NCI-H345 treated with DMSO at 0.1 percent for 48 hours (cell line): Measurements from ENCODE around the gene IKZF1.

Source experiments
- DNase-seq: peaks from one replicate; lab custom pipeline; 2025; ENCODE audit not compliant: unreplicated experiment; lab: John Stamatoyannopoulos, UW

Gene IKZF1

GRCh38 chr7:50436133-50436806 is 131.8 kb downstream of the IKZF1 start:
- DNase-seq: no peak

- DNase-seq: no peak
Observed at GRCh38 chr7:50446542-50446960, 142.0 kb downstream of the IKZF1 start.

- no peak for DNase-seq
Observed at GRCh38 chr7:50448823-50449222, 144.3 kb downstream of the IKZF1 start.

GRCh38 chr7:50449501-50449880 is 145.0 kb downstream of the IKZF1 start:
- DNase-seq: no peak

GRCh38 chr7:50449881-50450589 is 145.5 kb downstream of the IKZF1 start, which contains the start of gene FIGNL1:
FIGNL1 (minus strand) TSS chr7:50450350; CDS start chr7:50447287, 3,063 bp downstream.
- peak; percentile 66 for DNase-seq

GRCh38 chr7:50450590-50451032 is 146.1 kb downstream of the IKZF1 start:
- DNase-seq: peak; percentile 23
